ENCODE results near the gene DUXA.

GRCh38 chr19:57152921-57153320 is 14.4 kb downstream of the DUXA start:
- TF ChIP-seq CTCF (IDR thresholded peaks at IDR 0.05; ENCODE audit: low read depth, low read length, poor library complexity, severe bottlenecking) (no peak), EZH2phosphoT487 (IDR thresholded peaks at IDR 0.05; ENCODE audit: borderline replicate concordance, low read length) (no peak)

Data from DOHH2 (cell line).